ENCODE measurements around the gene SEL1L3. TPM values are rescaled to one million over a fixed set of nuclear protein-coding genes. Genes with fewer than 3 reads are reported as not detected.

Gene SEL1L3
- total and polyA plus RNA-seq, 8 donors: 4.1 to 173 (median 53.6) TPM

DNA sequence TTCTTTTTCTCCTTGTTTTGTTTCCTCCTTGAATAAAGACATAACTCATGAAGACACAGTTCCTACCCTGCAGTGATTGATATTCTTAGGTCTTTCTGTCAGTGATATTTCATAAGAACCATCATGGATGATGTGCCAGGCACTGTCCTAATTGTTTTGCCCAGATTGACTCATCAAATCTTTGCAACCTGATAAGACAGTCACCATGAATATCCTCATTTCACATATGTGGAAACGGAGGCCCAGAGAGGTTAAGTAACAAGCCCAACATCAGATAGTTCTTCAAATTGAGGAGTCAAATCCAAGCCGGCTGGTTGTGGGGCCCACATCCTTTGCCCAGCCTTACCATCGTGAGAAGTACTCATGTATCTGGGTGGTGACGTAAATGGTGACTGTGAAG, 69.9 kb downstream of the SEL1L3 start:
- peaks cover 0 to 10% (median 0%) of the 10 kb centered on the region in 4 donors for H3K4me1 ChIP-seq
- H3K9me3 ChIP-seq: no peaks in the 10 kb centered on the region
- intact Hi-C loops (cut with DNase I; ENCODE audit: low total_unique reads): no loop called here
- 86 to 95% (median 87%) methylated on average over 4 of the region's 4 CpGs for whole genome bisulfite sequencing, 5 donors
- H3K4me3 ChIP-seq: no peak overlapping the region
- no peaks in the 10 kb centered on the region for H3K27me3 ChIP-seq
- peaks cover 7 to 52% (median 41%) of the 10 kb centered on the region in 4 donors for H3K36me3 ChIP-seq
- TF ChIP-seq POLR2A (IDR thresholded peaks at IDR 0.05): no peak
- no peak for TF ChIP-seq POLR2AphosphoS5 (IDR thresholded peaks at IDR 0.05)
- TF ChIP-seq, protein P1, sequence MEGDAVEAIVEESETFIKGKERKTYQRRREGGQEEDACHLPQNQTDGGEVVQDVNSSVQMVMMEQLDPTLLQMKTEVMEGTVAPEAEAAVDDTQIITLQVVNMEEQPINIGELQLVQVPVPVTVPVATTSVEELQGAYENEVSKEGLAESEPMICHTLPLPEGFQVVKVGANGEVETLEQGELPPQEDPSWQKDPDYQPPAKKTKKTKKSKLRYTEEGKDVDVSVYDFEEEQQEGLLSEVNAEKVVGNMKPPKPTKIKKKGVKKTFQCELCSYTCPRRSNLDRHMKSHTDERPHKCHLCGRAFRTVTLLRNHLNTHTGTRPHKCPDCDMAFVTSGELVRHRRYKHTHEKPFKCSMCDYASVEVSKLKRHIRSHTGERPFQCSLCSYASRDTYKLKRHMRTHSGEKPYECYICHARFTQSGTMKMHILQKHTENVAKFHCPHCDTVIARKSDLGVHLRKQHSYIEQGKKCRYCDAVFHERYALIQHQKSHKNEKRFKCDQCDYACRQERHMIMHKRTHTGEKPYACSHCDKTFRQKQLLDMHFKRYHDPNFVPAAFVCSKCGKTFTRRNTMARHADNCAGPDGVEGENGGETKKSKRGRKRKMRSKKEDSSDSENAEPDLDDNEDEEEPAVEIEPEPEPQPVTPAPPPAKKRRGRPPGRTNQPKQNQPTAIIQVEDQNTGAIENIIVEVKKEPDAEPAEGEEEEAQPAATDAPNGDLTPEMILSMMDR (IDR thresholded peaks at IDR 0.05): no peak
- TF ChIP-seq EP300 (IDR thresholded peaks at IDR 0.05): no peak
- H3K27ac ChIP-seq: no peak overlapping the region
- DNase-seq: no peak

DNA sequence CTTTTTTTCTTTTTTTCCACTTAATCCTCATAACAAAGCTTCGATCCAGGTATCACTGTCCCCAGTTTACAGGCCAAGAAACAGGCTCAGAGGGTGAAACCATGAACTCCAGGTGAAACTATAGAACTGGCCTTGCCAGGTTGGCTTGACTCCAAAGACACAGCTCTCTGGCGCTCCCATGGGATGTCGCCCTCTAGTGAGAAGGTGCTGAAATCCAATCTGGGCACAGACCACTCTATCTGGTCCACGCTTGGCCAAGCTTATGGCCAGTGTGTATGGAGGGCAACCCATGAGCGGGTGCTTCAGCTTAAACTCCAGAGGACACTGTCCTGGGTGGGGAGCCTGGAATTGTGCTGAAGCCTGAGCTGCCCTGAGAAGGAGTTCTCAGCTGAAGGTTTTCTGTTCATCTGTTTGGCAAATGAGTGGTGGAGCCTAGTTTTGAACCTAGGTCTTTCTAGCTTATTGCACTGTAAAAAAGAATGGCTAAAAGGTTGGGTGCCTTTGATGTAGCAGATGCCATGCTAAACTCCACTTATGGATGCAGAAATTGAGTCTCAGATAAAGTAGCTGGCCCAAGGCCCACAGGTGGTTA, 70.5 kb downstream of the SEL1L3 start:
- 47 to 85% (median 66%) methylated on average over 5 of the region's 5 CpGs for WGBS, 5 donors
- Histone ChIP-seq H3K27ac (no peak overlapping the region), H3K9me3 (no peaks in the 10 kb centered on the region), H3K4me1 (peaks cover 0 to 15% (median 0%) of the 10 kb centered on the region in 4 donors), H3K27me3 (no peaks in the 10 kb centered on the region), H3K4me3 (no peak overlapping the region), H3K36me3 (peaks cover 3 to 52% (median 41%) of the 10 kb centered on the region in 4 donors)
- peak; percentile 64 to 79 for DNase-seq
- TF ChIP-seq EP300 (IDR thresholded peaks at IDR 0.05): no peak
- TF ChIP-seq POLR2AphosphoS5 (IDR thresholded peaks at IDR 0.05): peak in 1 of 3 donors; percentile 58
- TF ChIP-seq, protein P1 (IDR thresholded peaks at IDR 0.05): peak in 3 of 7 experiments; percentile 41 to 57 (median 47)
- intact Hi-C loops (cut with DNase I; ENCODE audit: low total_unique reads): no loop called here

DNA sequence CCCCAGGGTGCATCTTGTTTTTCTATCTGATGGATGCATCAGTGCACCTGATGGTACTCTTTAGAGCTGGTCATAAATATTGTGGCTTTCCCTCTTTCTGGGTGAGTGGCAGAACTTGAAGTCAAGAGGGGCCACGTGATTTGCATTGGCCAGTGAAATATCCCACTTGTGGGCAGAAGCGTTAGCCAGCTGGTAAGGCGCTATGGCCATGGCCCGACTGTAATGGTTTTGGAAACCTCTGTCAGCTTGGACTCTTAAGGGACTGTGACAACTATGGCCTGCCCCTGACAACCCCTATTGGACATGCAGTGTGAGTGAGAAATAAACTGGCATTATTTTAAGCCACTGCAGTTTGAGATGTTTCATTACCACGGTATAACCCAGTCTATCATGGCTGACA, 72.8 kb downstream of the SEL1L3 start:
- whole genome bisulfite sequencing, 5 donors: 86 to 100% (median 97%) methylated on average over 5 of the region's 5 CpGs
- Histone ChIP-seq H3K27ac (no peak overlapping the region), H3K27me3 (no peaks in the 10 kb centered on the region), H3K36me3 (peaks cover 3 to 58% (median 43%) of the 10 kb centered on the region in 4 donors), H3K4me1 (peaks cover 0 to 15% (median 0%) of the 10 kb centered on the region in 4 donors), H3K9me3 (no peaks in the 10 kb centered on the region), H3K4me3 (no peak overlapping the region)
- TF ChIP-seq POLR2AphosphoS5 (IDR thresholded peaks at IDR 0.05) (no peak), EP300 (IDR thresholded peaks at IDR 0.05) (no peak), POLR2A (IDR thresholded peaks at IDR 0.05) (no peak)
- TF ChIP-seq, protein P1 (IDR thresholded peaks at IDR 0.05): no peak
- intact Hi-C loops (cut with DNase I; ENCODE audit: low total_unique reads): no loop called here
- DNase-seq: no peak

DNA sequence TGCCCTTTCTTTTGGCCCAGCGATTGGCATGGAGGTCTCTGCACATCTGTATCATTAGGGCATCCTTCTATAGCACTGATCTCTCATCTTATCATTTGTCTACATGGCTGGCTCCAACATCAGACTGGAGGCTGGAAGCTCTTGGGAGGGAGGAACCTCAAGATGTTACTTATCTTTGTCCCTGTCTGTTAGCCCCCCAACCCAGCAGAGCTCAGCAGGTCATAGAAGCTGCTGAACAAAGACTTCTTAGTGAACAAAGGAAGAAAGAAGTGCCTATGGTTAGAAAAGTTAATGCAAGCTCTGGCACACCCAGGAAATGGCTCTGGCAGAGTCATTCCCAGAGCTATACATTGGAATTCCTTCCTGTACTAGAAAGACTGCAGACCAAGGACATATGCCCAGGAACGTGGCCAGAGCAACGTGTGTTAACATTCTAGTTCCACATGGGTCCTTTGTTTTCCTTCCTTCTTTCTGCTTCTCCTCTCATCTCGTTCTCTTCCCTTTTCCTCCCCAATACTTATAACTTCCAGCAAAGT, 74.0 kb downstream of the SEL1L3 start:
- Histone ChIP-seq H3K4me3 (no peak overlapping the region), H3K9me3 (no peaks in the 10 kb centered on the region), H3K4me1 (peaks cover 0 to 15% (median 0%) of the 10 kb centered on the region in 4 donors), H3K36me3 (peaks cover 3 to 68% (median 51%) of the 10 kb centered on the region in 4 donors), H3K27ac (peak overlapping the region in 3 of 5 donors; percentile 34 to 54 (median 47)), H3K27me3 (no peaks in the 10 kb centered on the region)
- WGBS, 5 donors: 40 to 63% (median 51%) methylated on average over 4 of the region's 4 CpGs
- TF ChIP-seq, protein P1 (IDR thresholded peaks at IDR 0.05): no peak
- TF ChIP-seq POLR2A (IDR thresholded peaks at IDR 0.05) (no peak), EP300 (IDR thresholded peaks at IDR 0.05) (no peak), POLR2AphosphoS5 (IDR thresholded peaks at IDR 0.05) (no peak)
- DNase-seq: peak in 1 of 2 donors; percentile 24
- intact Hi-C loops (cut with DNase I; ENCODE audit: low total_unique reads): no loop called here

All from stomach (tissue), 9 donors.